NCI-H2107 (cell line): ENCODE data around the gene RGP1.
A peak's percentile ranks its signal among the peaks of the same experiment; 100 is the strongest.

Experiments
- DNase-seq: peaks from one replicate; lab custom pipeline; 2025; lab: John Stamatoyannopoulos, UW

RGP1 gene

DNA sequence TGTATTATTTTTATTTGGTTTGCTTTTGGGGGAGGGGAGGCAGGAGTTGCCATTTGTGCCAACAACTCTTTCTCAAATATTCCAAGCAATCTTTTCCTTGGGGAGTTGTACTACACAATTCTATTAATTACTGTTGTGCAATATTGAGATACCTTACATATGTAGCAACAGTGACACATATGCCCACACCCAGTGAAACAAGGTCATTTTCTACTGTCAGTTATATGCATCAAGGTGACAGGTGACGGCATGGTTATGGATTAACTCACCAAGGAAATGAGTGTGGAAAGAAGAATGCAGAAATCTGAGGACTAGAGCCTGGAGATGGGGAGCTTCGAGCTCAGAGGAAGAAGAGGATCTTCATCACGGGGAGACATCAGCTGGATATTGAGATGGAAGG lies 22.9 kb downstream of the RGP1 start:
- DNase-seq, result no peak

DNA sequence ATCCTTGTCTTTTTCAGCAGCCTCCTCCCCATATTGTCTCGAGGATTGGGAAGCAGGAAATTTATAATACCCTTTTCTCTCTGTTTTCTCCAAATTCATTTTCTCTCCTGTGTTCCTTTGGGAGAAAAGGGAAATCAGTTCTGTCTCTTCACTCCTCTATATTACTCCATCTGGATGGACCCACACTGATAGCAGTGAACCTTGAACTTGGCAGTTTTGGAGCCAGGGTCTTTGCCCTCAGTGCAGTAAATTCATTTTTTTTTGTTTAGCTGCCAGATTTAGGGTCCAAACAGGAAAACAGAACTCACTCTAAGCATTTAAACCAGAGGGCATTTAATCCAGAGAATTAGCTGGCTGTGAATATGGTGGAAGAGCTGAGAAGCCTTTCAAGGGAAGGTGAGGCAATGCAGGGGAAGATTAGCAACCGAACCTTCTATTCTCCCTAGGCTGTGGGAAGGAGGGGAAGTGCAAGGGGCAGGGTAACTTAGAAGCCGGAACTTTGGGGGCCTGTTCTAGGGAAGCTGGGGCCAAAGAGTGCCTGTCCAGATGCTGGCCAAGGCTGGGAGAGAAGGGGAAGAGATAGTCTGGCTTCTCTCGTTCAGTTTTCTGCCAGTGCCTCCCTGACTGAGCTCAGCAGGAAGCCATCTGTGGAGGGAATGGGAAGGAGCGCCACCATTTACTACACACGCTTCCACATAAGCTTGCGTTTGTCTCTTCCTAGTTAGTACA lies 26.0 kb downstream of the RGP1 start:
- no peak for DNase-seq

DNA sequence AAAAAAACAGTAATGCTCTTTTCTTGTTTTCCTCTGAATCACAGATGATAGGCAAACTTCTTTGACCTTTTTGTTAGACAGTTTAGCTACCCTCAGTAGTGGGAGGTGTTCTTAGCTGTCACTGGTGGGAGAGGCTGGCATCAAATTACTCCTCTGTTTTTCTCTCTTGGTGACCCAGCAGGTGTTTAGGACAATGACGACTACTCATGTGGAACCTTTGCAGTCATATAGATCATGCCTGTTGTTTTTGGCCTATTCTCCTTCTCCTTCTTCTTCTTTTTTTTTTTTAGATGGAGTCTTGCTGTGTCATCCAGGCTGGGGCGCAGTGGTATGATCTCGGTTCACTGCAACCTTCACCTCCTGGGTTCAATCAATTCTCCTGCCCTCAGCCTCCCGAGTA lies 26.9 kb downstream of the RGP1 start:
- DNase-seq, result peak; percentile 83

DNA sequence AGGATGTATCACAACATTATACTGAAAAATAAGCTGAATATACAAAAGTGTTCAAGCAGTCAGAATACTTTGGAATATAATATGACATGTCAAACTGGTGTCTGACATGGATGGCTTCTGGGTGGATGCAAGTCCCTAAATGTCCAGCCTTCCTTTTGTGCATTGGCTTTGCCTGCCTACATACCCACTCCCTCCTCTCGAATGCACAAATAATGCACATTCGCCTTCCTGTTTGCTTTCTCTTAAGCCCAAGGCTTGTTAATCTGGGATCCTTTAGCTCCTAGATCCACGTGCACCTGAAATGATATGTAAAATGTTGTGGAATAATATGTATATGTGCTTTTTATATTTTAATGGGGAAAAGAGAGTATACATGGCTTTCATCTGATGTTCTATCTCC lies 29.4 kb downstream of the RGP1 start:
- no peak for DNase-seq

DNA sequence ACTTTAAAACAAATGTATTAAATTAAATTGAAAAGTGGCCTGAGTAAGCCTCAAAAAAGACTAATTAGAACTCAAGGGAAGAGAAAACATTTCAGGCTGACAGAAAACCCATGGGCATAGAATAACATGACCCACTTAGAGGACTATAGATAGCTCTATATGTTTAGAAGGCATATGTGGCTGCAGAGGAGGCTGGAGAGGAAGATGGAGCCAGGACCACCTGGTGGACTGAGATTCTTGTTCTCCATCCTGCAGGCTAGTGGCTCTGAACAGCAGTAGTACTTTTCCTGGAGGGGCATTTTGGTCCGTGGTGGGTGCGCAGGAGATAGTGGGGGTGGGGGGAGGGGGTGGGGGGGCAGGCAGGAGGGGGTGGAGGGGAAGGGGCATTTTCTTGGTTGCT lies 32.0 kb downstream of the RGP1 start:
- DNase-seq, result no peak

DNA sequence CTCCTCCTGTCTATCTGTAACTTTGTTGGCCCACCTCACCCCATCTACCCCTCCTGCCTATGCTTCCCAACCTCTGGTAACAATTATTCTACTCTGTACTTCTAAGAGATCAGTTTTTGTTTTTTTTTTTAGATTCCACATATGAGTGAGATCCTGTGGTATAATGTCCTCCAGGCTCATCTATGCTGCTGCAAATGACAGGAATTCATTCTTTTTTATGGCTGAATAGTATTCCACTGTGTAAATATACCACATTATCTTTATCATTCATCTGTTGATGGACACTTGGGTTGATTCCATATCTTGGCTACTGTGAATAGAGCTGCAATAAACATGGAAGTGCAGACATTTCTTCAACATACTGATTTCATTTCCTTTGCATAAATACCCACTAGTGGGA lies 34.3 kb downstream of the RGP1 start:
- no peak for DNase-seq

DNA sequence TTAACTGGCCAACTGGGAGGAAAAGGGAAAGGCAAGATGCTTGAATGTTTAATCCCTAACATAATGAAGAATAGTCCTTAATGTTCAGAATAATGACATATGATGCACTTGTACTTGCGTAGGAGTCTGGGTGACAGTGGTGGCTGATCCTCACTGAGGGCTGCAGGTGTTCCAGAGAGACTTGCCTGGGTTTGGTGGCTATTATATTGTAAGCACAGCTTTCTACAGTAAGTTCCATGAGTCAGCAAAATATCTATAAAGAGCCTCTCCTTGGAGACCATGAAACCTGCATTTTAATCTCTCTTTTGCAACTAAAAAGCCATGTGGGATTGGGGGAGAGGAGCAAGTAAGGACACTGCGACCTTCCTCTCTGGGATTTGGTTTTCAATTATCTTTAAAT lies 40.5 kb downstream of the RGP1 start:
- no peak for DNase-seq

DNA sequence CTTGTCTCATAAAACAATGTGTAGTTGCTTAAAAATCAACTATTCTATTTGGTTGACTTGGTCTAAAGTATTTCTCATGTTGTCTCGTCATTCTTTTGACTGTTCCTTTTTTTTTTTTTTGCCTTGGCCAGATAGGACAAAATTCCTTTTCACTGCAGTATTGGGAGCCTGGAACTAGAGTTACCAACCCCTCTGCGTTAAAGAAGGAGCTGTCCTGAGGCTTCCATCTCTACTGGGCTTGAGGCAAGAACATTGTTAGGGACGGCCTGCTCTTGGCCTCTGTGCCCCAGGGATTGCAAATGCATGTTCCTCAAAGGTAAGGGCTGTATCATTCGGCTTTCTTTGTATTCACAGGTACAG lies 40.9 kb downstream of the RGP1 start:
- DNase-seq, result no peak

DNA sequence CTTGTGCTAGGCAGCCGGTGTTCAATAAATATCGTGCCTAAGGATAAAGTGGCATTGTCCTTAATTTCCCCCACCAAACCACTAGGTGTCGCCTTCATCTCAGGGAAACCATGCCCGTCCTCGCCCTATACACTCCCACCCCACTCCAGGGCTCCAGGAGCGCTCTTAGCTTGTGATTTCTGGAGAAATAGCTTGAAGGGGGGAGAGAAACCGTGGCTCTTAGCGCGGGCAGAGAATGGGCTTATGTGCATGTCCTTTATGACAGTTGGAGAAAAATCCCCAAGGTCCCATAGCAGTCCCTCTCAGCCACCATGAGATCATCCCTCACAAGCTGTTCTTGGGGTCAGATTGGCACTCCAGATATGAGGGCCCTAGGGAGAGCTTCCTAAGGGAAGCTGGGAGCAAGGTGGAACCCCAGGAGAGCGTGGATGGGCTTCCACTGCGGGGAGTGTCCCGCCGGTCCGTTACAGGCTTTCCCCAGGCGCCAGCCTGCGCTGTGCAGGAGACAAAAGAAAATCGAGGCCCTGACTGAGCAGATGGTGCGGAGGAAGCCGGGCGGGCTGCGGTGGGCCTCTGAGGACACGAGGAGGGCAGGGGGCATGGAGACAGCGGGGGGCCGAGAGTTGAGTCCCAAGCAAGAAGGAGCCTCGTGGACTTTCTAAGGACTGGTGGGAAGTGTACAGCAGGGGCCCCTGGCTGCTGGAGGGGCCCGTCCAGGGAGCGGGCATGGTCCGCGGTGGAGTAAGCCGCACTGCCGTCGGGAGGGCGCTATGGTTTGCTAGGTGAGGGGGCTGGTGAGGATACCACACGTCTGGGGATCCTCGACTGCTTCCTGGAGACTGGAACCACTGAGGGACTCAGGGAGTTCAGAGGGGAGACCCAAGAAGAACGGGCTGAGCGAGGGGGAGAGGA lies 41.6 kb downstream of the RGP1 start:
- DNase-seq, result peak; percentile 53

DNA sequence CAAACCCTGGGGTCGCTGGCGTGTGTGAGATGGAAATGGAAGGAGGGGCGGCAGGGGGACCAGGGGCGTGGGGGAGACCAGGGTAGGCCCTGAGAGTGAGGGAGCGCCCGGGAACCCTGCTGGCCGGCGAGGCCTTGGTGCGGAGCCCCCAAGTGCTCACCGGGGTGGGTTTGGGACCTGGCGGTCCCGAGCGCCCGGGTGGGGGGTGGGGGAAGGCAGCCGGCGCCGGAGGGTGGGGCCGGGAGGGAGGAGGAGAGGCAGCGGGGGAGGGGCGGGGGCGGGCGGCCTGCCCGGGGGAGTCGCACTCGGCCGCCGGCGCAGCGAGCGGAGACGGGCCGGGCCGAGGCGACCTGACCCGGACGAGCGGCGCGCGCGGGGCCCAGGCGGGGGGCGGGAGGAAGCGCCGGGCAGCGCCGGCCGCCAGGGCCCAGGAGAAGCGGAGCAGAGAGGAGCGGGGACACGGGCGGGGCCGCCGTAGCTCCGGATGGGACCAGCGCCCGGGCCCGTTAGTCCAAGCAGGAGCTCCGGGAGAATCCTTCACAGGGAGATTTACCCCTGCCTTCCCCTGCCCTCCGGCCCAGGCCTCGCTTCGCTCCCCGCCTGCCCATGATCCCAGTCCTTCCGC lies 42.3 kb downstream of the RGP1 start, which contains the start of gene NPR2:
Gene NPR2, plus strand, starts transcription at position 295 of the 625 bp plus-strand sequence. CDS start 818 bp downstream, outside the sequence.
- DNase-seq, result no peak

DNA sequence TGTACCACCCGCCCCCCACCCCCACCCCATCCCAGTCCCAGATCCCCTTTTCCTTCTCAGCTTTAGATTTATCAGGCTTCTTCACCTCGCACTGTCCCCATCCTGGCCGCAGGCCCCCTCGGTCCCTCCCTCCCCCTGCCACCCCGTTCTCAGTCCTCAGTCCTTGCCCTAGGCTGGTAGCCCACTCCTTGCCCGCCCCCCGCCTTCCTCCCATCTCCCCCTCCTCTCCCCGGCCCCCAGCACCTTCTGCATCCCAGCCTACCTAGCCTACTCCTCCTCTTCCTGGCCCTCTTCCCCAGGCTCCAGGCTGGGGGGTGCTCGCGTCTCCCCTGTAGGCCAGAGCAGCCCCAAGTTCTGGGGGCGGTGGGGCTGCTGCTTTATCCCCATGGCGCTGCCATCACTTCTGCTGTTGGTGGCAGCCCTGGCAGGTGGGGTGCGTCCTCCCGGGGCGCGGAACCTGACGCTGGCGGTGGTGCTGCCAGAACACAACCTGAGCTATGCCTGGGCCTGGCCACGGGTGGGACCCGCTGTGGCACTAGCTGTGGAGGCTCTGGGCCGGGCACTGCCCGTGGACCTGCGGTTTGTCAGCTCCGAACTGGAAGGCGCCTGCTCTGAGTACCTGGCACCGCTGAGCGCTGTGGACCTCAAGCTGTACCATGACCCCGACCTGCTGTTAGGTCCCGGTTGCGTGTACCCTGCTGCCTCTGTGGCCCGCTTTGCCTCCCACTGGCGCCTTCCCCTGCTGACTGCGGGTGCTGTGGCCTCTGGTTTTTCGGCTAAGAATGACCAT lies 43.1 kb downstream of the RGP1 start:
- no peak for DNase-seq

DNA sequence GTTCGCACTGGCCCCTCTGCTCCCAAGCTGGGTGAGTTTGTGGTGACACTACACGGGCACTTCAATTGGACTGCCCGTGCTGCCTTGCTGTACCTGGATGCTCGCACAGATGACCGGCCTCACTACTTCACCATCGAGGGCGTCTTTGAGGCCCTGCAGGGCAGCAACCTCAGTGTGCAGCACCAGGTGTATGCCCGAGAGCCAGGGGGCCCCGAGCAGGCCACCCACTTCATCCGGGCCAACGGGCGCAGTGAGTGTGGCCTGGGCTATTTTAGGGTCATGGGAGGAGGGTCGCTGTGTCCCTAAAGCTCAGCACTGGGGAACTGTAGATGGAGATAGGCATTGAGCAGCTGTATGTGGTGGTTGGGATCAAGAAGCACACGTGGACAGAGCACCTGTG lies 43.7 kb downstream of the RGP1 start:
- DNase-seq, result no peak

DNA sequence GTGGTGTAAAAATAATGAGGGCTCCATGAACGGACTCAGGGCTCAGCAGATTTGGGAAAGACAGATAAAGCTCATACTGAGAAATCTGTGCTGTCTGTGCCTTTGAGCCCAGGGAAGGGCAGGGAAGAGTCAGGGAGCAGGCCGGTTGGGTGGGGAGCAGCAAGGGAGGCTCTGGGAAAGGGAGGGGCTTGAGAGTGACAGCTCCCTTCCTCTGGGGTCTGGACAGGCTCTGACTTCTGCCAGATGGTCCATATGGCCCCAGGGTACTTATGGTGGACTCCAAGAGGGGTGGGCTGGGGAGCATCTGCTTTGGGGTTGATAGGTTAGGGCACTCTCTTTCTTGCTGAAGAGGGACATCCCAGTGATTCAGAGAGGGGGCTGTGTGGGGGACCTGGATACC lies 44.4 kb downstream of the RGP1 start:
- DNase-seq, result no peak

DNA sequence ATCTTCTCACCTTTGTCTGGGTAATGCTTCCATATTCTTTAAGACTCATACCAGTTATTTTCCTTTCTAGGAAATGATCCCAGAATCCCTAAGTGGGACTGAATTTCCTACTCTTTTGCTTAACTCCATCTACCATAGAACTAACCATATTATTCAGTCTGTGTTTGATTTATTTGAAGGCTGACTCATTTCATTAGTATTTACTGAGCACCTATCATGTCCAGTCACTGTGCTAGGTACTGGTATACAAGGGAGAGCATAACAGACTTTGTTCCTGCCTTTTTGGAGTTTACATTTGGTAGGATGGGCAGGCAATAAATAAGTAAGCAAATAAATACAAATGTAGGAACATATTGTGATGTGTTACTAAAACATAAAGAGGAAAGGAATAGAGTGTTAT lies 46.6 kb downstream of the RGP1 start:
- DNase-seq, result no peak

DNA sequence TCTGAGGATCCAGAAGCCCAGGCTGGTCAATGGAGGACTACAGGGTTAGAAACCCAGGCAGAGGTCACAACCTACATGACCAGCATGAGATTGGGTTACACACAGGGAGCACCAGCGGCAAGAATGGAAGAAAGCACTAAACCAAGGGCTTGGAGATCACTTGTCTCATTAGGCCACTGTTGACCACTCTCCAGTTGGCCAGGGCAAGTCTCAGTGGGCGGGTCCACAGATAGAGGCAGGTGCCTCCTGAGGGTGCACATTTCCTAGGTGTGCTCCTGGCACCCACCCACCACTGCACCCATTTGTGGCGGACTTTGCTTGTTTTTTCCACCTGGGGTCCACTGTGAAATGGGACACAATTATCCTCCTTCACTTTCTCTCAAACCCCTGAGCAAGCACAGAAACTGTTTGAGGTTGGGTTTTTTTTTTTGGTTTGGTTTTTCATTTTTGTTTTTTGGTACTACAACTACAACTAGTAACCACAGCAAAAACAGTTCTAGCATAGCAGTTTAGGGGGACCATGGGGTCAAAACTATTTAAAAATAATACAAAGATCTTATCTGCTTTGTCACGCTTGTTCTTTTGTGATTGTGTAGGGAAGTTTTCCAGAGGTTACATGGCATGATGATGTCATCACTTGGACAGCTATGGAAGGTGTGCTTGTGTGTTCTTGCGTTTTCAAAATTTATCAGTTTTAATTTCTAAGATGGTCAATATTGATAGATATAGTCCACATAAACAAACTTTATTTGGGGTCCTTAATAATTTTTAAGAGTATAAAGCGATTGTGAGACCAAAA lies 48.4 kb downstream of the RGP1 start:
- no peak for DNase-seq

DNA sequence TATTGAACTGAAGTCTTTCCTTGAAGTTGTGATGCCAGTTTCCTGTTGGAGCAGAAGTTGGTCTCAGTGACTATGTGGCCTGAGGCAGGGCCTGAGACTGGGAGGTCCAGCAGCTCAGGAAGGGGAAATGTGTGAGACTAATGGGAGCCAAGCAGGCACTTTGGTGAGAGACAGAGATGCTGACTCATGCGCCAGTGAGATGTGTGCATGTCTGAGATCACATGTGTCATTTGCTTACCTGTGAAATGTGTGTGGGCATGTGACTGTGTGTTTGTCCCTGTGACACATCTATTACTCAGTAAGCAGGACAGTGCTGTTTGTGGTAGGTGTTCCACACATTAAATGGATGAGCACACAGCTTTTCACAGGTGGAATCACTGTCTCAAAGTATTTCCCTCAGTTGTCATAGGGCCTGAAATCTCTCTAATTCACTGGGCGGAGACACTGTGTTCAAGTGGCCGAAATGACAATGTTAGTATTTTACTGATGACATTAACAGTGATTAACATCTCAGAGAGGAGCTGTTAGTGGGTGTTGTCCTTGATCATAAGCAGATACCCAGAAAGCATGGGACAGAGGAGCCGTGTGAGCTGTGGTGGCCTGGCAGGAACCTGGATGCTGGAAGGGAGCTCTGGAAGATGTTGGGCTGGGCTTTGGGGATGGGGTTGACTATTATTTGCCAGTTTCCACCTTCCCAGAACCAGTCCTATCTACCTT lies 49.7 kb downstream of the RGP1 start:
- no peak for DNase-seq

DNA sequence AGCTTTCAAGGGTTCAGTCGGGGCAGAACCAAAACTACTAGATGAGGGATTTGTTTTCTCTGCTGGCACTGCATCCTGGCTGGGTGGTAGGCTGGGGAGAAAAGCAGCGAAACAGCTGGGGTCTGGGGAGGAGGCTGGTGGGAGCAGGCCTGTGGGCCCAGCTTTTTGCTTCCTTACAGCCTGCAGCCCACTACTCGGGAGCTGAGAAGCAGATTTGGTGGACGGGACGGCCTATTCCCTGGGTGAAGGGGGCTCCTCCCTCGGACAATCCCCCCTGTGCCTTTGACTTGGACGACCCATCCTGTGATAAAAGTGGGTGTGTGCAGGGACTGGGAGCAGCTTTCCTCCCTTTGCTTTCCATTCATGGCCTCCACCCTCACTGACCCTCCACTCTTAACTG lies 51.4 kb downstream of the RGP1 start:
- DNase-seq, result no peak

DNA sequence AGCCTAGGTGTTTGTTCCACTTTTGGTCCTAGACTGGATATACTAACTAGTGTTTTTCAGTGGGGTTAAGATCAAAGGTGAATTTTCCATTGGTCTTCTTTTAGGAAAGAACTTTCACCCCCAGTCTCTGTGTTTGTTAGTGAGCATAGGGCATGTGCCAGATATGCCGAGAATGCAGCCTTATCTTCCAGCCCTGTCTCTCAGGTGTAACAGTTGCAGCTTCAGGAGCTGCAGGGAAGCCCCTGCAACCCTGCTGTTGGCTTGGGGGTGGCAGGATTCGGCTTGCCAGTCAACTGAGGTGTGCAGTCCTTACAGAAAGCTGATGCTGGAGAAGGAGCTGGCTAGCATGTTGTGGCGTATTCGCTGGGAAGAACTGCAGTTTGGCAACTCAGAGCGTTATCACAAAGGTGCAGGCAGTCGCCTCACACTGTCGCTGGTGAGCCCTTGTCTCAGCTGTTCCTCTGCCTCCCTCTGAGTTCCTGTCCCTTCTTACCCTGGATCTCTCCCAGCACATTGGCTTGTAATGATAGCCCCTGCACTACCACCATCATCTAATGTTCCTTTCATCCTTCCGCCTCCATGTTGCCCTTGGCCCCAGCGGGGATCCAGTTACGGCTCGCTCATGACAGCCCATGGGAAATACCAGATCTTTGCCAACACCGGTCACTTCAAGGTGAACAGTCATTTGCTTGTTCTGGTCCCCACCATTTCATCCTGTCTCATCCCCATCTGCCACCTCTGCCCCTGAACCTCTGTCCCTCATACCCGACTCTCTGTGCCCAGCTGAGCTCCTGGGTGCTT lies 52.4 kb downstream of the RGP1 start:
- DNase-seq, result no peak

DNA sequence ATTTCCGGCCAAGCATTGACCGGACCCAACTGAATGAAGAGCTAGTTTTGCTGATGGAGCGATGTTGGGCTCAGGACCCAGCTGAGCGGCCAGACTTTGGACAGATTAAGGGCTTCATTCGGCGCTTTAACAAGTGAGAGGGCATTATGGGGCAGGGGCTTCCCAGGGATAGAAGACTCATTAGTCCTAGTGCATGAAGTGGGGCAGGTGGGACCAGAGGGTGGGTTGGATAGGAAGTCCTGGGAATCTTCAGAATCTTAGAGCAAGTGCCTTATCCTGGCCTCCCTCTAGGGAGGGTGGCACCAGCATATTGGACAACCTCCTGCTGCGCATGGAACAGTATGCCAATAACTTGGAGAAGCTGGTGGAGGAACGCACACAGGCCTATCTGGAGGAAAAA lies 57.0 kb downstream of the RGP1 start:
- no peak for DNase-seq
